ENCODE measurements around the gene CEP70.
A peak's percentile ranks its signal among the peaks of the same experiment; 100 is the strongest.

CEP70 gene

GRCh38 chr3:138594935-138595610 lies 1.0 kb upstream of the CEP70 start:
- Mint-ChIP-seq H3K4me1 (no peaks in the 10 kb centered on the region), H3K9me3 (no peaks in the 10 kb centered on the region), H3K27me3 (ENCODE audit: low read depth) (no peaks in the 10 kb centered on the region), H3K4me3 (peak overlapping the region; percentile 85 to 92 (median 91)), H3K27ac (peak overlapping the region; percentile 75 to 94 (median 93)), H3K36me3 (ENCODE audit: low read depth) (peaks cover 6% of the 10 kb centered on the region)
- TF ChIP-seq CTCF (IDR thresholded peaks at IDR 0.05; ENCODE audit: unreplicated experiment in 3 of 3) = no peak

GRCh38 chr3:138593488-138594149 lies 441 bp downstream of the CEP70 start:
- Mint-ChIP-seq H3K36me3 (ENCODE audit: low read depth) (peaks cover 11% of the 10 kb centered on the region), H3K4me3 (peak overlapping the region; percentile 85 to 92 (median 91)), H3K4me1 (no peaks in the 10 kb centered on the region), H3K27me3 (ENCODE audit: low read depth) (no peaks in the 10 kb centered on the region), H3K27ac (peak overlapping the region; percentile 79 to 93 (median 88)), H3K9me3 (no peaks in the 10 kb centered on the region)
- no peak for TF ChIP-seq CTCF (IDR thresholded peaks at IDR 0.05; ENCODE audit: unreplicated experiment in 3 of 3)

- Mint-ChIP-seq H3K36me3 (ENCODE audit: low read depth) (peaks cover 31% of the 10 kb centered on the region), H3K4me3 (no peak overlapping the region), H3K9me3 (peaks cover 1% of the 10 kb centered on the region), H3K27ac (no peak overlapping the region), H3K27me3 (ENCODE audit: low read depth) (no peaks in the 10 kb centered on the region), H3K4me1 (no peaks in the 10 kb centered on the region)
- no peak for TF ChIP-seq CTCF (IDR thresholded peaks at IDR 0.05; ENCODE audit: unreplicated experiment in 3 of 3)
These were observed 2.7 kb downstream of the CEP70 start for GRCh38 chr3:138591392-138591791.

- Mint-ChIP-seq H3K4me3 (no peak overlapping the region), H3K36me3 (ENCODE audit: low read depth) (peaks cover 61% of the 10 kb centered on the region), H3K4me1 (no peaks in the 10 kb centered on the region), H3K27ac (no peak overlapping the region), H3K27me3 (ENCODE audit: low read depth) (no peaks in the 10 kb centered on the region), H3K9me3 (peaks cover 24% of the 10 kb centered on the region)
- no peak for TF ChIP-seq CTCF (IDR thresholded peaks at IDR 0.05; ENCODE audit: unreplicated experiment in 3 of 3)
These were observed 5.6 kb downstream of the CEP70 start for GRCh38 chr3:138588445-138588844.

- no peaks in the 10 kb centered on the region for H3K27me3 Mint-ChIP-seq (ENCODE audit: low read depth)
These were observed 6.7 kb downstream of the CEP70 start for GRCh38 chr3:138587374-138587773.

More at GRCh38 chr3:138587374-138587773, 6.7 kb downstream of the CEP70 start:
- H3K27ac Mint-ChIP-seq = no peak overlapping the region
- H3K4me3 Mint-ChIP-seq = no peak overlapping the region
- no peak for TF ChIP-seq CTCF (IDR thresholded peaks at IDR 0.05; ENCODE audit: unreplicated experiment in 3 of 3)
- H3K9me3 Mint-ChIP-seq = peaks cover 25% of the 10 kb centered on the region
- no peaks in the 10 kb centered on the region for H3K4me1 Mint-ChIP-seq
- H3K36me3 Mint-ChIP-seq (ENCODE audit: low read depth) = peaks cover 70% of the 10 kb centered on the region

Data from nephron (organoid).